Measurements from ENCODE around the gene CORO1C.

GRCh38 chr12:108616359-108616758 is 115.0 kb downstream of the CORO1C start:
- TF ChIP-seq POLR2A (IDR thresholded peaks at IDR 0.05; ENCODE audit: low read depth, low read length) (no peak), CTCF (IDR thresholded peaks at IDR 0.05; ENCODE audit: extremely low read depth in 1 of 2, insufficient read depth in 1 of 2, low read depth in 1 of 2, low read length in 2 of 2) (no peak), POLR2AphosphoS5 (IDR thresholded peaks at IDR 0.05; ENCODE audit: insufficient read depth, low read depth, low read length) (no peak), EZH2 (IDR thresholded peaks at IDR 0.05; ENCODE audit: borderline replicate concordance, low read depth, low read length, severe bottlenecking) (no peak), MAX (IDR thresholded peaks at IDR 0.05; ENCODE audit: insufficient read depth, insufficient read length) (no peak), MYC (IDR thresholded peaks at IDR 0.05; ENCODE audit: low read depth, low read length) (no peak), JUN (IDR thresholded peaks at IDR 0.05; ENCODE audit: borderline replicate concordance, insufficient read depth, insufficient read length, low read depth) (no peak), FOS (IDR thresholded peaks at IDR 0.05; ENCODE audit: borderline replicate concordance, insufficient read depth, low read length) (no peak)

Measured in endothelial cell of umbilical vein (primary cell).